ENCODE results near the gene PLPPR1.

- TF ChIP-seq CTCF (IDR thresholded peaks at IDR 0.05) (no peak), ZFX (IDR thresholded peaks at IDR 0.05; ENCODE audit: borderline replicate concordance) (no peak)
Measured at GRCh38 chr9:101362450-101362849, 333.9 kb downstream of the PLPPR1 start.
